OCI-LY7 (cell line): Measurements from ENCODE around the gene KPNA1. TPM values are rescaled to one million over a fixed set of nuclear protein-coding genes. Genes with fewer than 3 reads are reported as not detected.

Experiments
- BruUV-seq: library from RNA; stranded (reverse); fragments of 400-500 nt; replicated peaks from 2 replicates; lab custom pipeline; 2021; lab: Mats Ljungman, UMichigan
- CTCF ChIA-PET: fragments of 300-600 bp; sonication (Branson Sonifier 250); formaldehyde crosslinking; loops from one replicate; lab custom pipeline; 2022; ENCODE audit warnings: antibody characterized with exemption; ENCODE audit not compliant: unreplicated experiment; lab: Charles Lee
- POLR2A ChIA-PET: fragments of 300-600 bp; sonication (Branson Sonifier 250); formaldehyde crosslinking; loops from one replicate; lab custom pipeline; 2022; ENCODE audit warnings: antibody characterized with exemption; lab: Charles Lee
- DNase-seq: peaks from one replicate; pipeline ENCODE4 v3.0.0-alpha.2; 2015; ENCODE audit warnings: low spot score
- H2AFZ ChIP-seq: fragments of 200-600 bp; sonication (generic), shearing (Covaris generic); 2 replicates; pipeline ENCODE4 v1.6.1; 2014; ENCODE audit warnings: mild to moderate bottlenecking, antibody characterized with exemption, low read length, moderate library complexity
- H3K27ac ChIP-seq: fragments of 200-600 bp; sonication (generic); 2 replicates; pipeline ENCODE4 v1.5.1; 2014; ENCODE audit warnings: mixed run types, low read depth, mild to moderate bottlenecking, moderate library complexity, low read length, inconsistent platforms; ENCODE audit not compliant: poor library complexity, severe bottlenecking
- H3K36me3 ChIP-seq: fragments of 200-600 bp; sonication (generic); 2 replicates; pipeline ENCODE4 v1.6.1; 2014; ENCODE audit warnings: mild to moderate bottlenecking, antibody characterized with exemption, low read length, moderate library complexity, mixed read lengths; ENCODE audit not compliant: insufficient read depth
- H3K4me1 ChIP-seq: fragments of 200-600 bp; sonication (generic); 2 replicates; pipeline ENCODE4 v1.5.1; 2014; ENCODE audit warnings: mild to moderate bottlenecking, low read length; ENCODE audit not compliant: insufficient read depth, poor library complexity, severe bottlenecking
- H3K4me2 ChIP-seq: fragments of 200-600 bp; sonication (generic); 2 replicates; pipeline ENCODE4 v1.6.1; 2014; ENCODE audit warnings: mild to moderate bottlenecking, low read length
- H3K4me3 ChIP-seq: fragments of 200-600 bp; sonication (generic); 2 replicates; pipeline ENCODE4 v1.5.1; 2014; ENCODE audit warnings: mild to moderate bottlenecking, low read depth, low read length; ENCODE audit not compliant: poor library complexity, severe bottlenecking
- H3K79me2 ChIP-seq: fragments of 200-600 bp; sonication (generic); 2 replicates; pipeline ENCODE4 v1.6.1; 2016; ENCODE audit warnings: low read depth, mild to moderate bottlenecking, low read length, moderate library complexity, mixed read lengths; ENCODE audit not compliant: insufficient read depth
- H3K9me2 ChIP-seq: fragments of 200-600 bp; sonication (generic); 2 replicates; pipeline ENCODE4 v1.6.1; 2016; ENCODE audit warnings: mild to moderate bottlenecking, low read length, mixed read lengths; ENCODE audit not compliant: insufficient read depth
- H3K9me3 ChIP-seq: fragments of 200-600 bp; sonication (generic); 2 replicates; pipeline ENCODE4 v1.6.1; 2014; ENCODE audit warnings: mild to moderate bottlenecking, mixed run types, low read length, mixed read lengths
- H4K20me1 ChIP-seq: fragments of 200-600 bp; sonication (generic); 2 replicates; pipeline ENCODE4 v1.6.1; 2014; ENCODE audit warnings: mild to moderate bottlenecking, antibody characterized with exemption, low read length, moderate library complexity, mixed read lengths; ENCODE audit not compliant: insufficient read depth
- CTCF ChIP-seq: fragments of 200-600 bp; sonication (generic); conservative IDR thresholded peaks from 2 replicates; pipeline ENCODE4 v1.5.1; 2014; ENCODE audit warnings: mild to moderate bottlenecking, antibody characterized with exemption, low read length, moderate library complexity, mixed read lengths
- EZH2phosphoT487 ChIP-seq: fragments of 200-600 bp; sonication (generic); IDR thresholded peaks from 2 replicates; pipeline ENCODE4 v1.6.1; 2018; ENCODE audit warnings: low read depth, borderline replicate concordance, mild to moderate bottlenecking, mixed run types, antibody characterized with exemption, low read length, moderate library complexity, mixed read lengths
- intact Hi-C: fragments of 100-400 bp; cut with micrococcal nuclease; formaldehyde crosslinking; loops from one replicate; pipeline ENCODE4 v1.10.0; 2022; ENCODE audit not compliant: unreplicated experiment
- total RNA-seq, 2 experiments: library from RNA; depleted of rRNA in 1 of 2; stranded (reverse); fragments of >200 nt in 1 of 2; shearing (Covaris generic) in 1 of 2; gene quantifications; 2 replicates each; pipeline ENCODE4 v1.2.3, GENCODE V29; 2014 to 2022

KPNA1 gene
- total RNA-seq, 2 experiments from 2014 or later, result 20.0 to 77.5 TPM

DNA sequence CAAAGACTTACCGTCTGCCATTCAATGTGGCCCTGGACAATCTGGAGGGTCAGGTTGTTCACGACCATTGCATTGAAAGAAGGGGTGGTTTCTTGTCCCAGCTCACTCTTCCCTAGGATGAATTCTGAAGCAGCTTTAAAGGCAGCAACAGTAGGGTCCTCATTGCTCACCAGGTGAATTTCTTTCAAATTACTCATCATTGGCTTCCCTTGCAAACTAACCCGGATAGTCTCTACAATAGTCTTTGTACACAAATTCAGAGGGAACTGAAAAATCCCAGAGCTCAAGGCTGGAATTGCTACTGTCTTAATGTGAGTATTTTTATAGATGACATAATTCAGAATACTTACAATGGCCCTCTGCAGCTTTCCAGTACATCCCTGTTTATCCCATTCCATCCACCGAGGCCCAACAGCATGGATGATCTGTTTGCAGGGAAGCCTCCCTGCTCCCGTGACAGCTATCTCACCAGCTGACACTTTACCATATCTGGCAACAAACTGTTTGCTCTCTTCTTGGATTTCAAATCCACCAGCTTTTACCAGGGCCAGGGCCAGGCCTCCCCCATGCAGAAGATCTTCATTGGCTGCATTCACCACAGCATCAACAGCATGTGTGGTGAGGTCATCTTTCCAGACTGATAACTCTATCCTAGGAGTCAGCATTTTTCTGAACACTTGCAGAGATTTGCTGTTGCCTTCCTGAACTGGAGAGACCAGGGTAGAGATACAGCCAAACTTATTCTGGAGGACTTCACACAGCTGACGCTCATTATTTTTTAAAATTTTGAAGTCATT lies 40.7 kb upstream of the KPNA1 start:
- no peak for TF ChIP-seq CTCF
- no peak for TF ChIP-seq EZH2phosphoT487
- Histone ChIP-seq H3K4me3 (no peak overlapping the region), H3K27ac (no peak overlapping the region), H4K20me1 (no peaks in the 10 kb centered on the region), H3K9me2 (no peaks in the 10 kb centered on the region), H3K4me2 (no peak overlapping the region), H3K9me3 (no peaks in the 10 kb centered on the region), H2AFZ (no peak overlapping the region), H3K36me3 (no peaks in the 10 kb centered on the region), H3K4me1 (no peaks in the 10 kb centered on the region), H3K79me2 (no peaks in the 10 kb centered on the region)
- no TSS peak for BruUV-seq
- ChIA-PET CTCF (no interaction called here), POLR2A (no interaction called here)
- no peak for DNase-seq
- intact Hi-C loops, result no loop called here

DNA sequence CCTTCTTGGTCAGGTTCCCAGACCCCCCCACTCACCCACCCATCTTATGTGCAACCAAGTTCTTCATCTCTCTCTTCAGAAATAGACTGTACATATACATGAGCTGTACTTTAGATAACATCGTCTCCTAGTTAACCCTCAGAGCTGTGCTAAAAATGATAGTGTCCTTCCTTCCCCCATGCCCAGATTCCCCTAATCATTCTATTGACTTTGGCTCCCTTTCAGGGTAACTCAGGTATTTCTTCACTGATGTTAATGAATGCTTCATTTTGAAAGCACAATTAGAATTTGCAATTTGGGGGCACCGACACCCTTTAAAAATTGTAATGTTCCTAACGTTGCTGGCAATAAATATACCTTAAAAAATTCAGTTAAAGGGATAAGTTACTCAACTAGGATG lies 38.4 kb upstream of the KPNA1 start:
- POLR2A ChIA-PET, result no interaction called here
- CTCF ChIA-PET, result interaction anchor here (0.6 kb wide), 1 partner anchor 242 kb away, joined by 3 read pairs; no protein-coding TSS in a partner anchor

More for the DNA sequence above, 38.4 kb upstream of the KPNA1 start:
- no peaks in the 10 kb centered on the region for H3K36me3 ChIP-seq
- H3K79me2 ChIP-seq, result no peaks in the 10 kb centered on the region
- H3K9me2 ChIP-seq, result no peaks in the 10 kb centered on the region
- H4K20me1 ChIP-seq, result no peaks in the 10 kb centered on the region
- H3K27ac ChIP-seq, result no peak overlapping the region
- no peak overlapping the region for H2AFZ ChIP-seq
- TF ChIP-seq EZH2phosphoT487 (no peak), CTCF (no peak)
- H3K4me2 ChIP-seq, result no peak overlapping the region
- BruUV-seq, result no TSS peak
- H3K4me1 ChIP-seq, result no peaks in the 10 kb centered on the region
- intact Hi-C loops, result no loop called here
- no peak for DNase-seq
- H3K9me3 ChIP-seq, result no peaks in the 10 kb centered on the region
- no peak overlapping the region for H3K4me3 ChIP-seq
